Measurements from ENCODE around the gene RNF125.
"Not testable (repeated sequence)": the region's sequence is repeated elsewhere in the genome, so short reads cannot be mapped to it uniquely, and the experiment has no call there.

Gene RNF125

GRCh38 chr18:32081881-32082280 lies 63.3 kb downstream of the RNF125 start:
- in situ Hi-C loops (cut with MboI; ENCODE audit: low sequenced_read_pairs, unreplicated experiment), result no loop called here
- no peak for DNase-seq (ENCODE audit: low spot score)
- TF ChIP-seq CTCF (IDR thresholded peaks at IDR 0.05; ENCODE audit: borderline replicate concordance, control extremely low read depth, extremely low read depth, insufficient read depth, missing control alignments), result no peak

- in situ Hi-C loops (cut with MboI; ENCODE audit: low sequenced_read_pairs, unreplicated experiment), result no loop called here
- TF ChIP-seq CTCF (IDR thresholded peaks at IDR 0.05; ENCODE audit: borderline replicate concordance, control extremely low read depth, extremely low read depth, insufficient read depth, missing control alignments), result no peak
- no peak for DNase-seq (ENCODE audit: low spot score)
These were observed 65.2 kb downstream of the RNF125 start for GRCh38 chr18:32083781-32084180.

GRCh38 chr18:32086881-32087280 lies 68.3 kb downstream of the RNF125 start:
- in situ Hi-C loops (cut with MboI; ENCODE audit: low sequenced_read_pairs, unreplicated experiment), result no loop called here
- no peak for DNase-seq (ENCODE audit: low spot score)

GRCh38 chr18:32090831-32091230 lies 72.2 kb downstream of the RNF125 start:
- in situ Hi-C loops (cut with MboI; ENCODE audit: low sequenced_read_pairs, unreplicated experiment); DNase-seq (ENCODE audit: low spot score): not testable (repeated sequence)

More at GRCh38 chr18:32086881-32087280, 68.3 kb downstream of the RNF125 start:
- TF ChIP-seq CTCF (IDR thresholded peaks at IDR 0.05; ENCODE audit: borderline replicate concordance, control extremely low read depth, extremely low read depth, insufficient read depth, missing control alignments), result no peak

GRCh38 chr18:32091325-32091723 lies 72.7 kb downstream of the RNF125 start:
- DNase-seq (ENCODE audit: low spot score), result no peak
- in situ Hi-C loops (cut with MboI; ENCODE audit: low sequenced_read_pairs, unreplicated experiment), result no loop called here

GRCh38 chr18:32091724-32092421 lies 73.2 kb downstream of the RNF125 start, which contains the start of gene RNF138:
TSS of gene RNF138 (plus strand) at chr18:32091874. CDS start at chr18:32092777, 903 bp downstream.
- no peak for TF ChIP-seq CTCF (IDR thresholded peaks at IDR 0.05; ENCODE audit: borderline replicate concordance, control extremely low read depth, extremely low read depth, insufficient read depth, missing control alignments)
- peak; percentile 90 for DNase-seq (ENCODE audit: low spot score)
- in situ Hi-C loops (cut with MboI; ENCODE audit: low sequenced_read_pairs, unreplicated experiment), result no loop called here

More at GRCh38 chr18:32091325-32091723, 72.7 kb downstream of the RNF125 start:
- no peak for TF ChIP-seq CTCF (IDR thresholded peaks at IDR 0.05; ENCODE audit: borderline replicate concordance, control extremely low read depth, extremely low read depth, insufficient read depth, missing control alignments)

- TF ChIP-seq CTCF (IDR thresholded peaks at IDR 0.05; ENCODE audit: borderline replicate concordance, control extremely low read depth, extremely low read depth, insufficient read depth, missing control alignments), result no peak
- in situ Hi-C loops (cut with MboI; ENCODE audit: low sequenced_read_pairs, unreplicated experiment), result no loop called here
- peak; percentile 100 for DNase-seq (ENCODE audit: low spot score)
These were observed 73.9 kb downstream of the RNF125 start for GRCh38 chr18:32092422-32093101.
